Endothelial cell of umbilical vein (primary cell): ENCODE data around the gene KATNAL1. TPM values are rescaled to one million over a fixed set of nuclear protein-coding genes. Genes with fewer than 3 reads are reported as not detected.

Source experiments
- BruUV-seq: library from RNA; stranded (reverse); fragments of 400-500 nt; replicated peaks from 2 replicates; lab custom pipeline; 2021; lab: Mats Ljungman, UMichigan
- CTCF ChIA-PET: fragments of 300-600, 350-600 bp; sonication (Branson Sonifier 250); formaldehyde crosslinking; loops from one replicate; lab custom pipeline; 2021; ENCODE audit warnings: antibody characterized with exemption, inconsistent platforms; lab: Charles Lee
- POLR2A ChIA-PET: fragments of 300-600, 350-600 bp; sonication (Branson Sonifier 250); formaldehyde crosslinking; loops from one replicate; lab custom pipeline; 2021; ENCODE audit warnings: antibody characterized with exemption, inconsistent platforms; lab: Charles Lee
- DNase-seq: peaks from one replicate; pipeline ENCODE4 v3.0.0-alpha.2; 2011; ENCODE audit warnings: low read depth, low spot score
- FAIRE-seq: peaks from 2 replicates; lab custom pipeline; 2011; peaks lifted over from hg19 to GRCh38; lab: Jason Lieb, UNC
- H2AFZ ChIP-seq: 2 replicates; pipeline ENCODE4 v1.6.0; 2012; ENCODE audit warnings: low read depth, low read length, control low read depth, inconsistent platforms
- H3K27ac ChIP-seq: 2 replicates; pipeline ENCODE4 v1.5.1; 2011; ENCODE audit warnings: low read depth, mild to moderate bottlenecking, control low read depth, low read length, moderate library complexity; ENCODE audit not compliant: insufficient read depth
- H3K27me3 ChIP-seq, 2 experiments: 2 replicates each; pipeline versions ENCODE4 v1.6.0 to v1.6.1; 2011; ENCODE audit warnings: low read length in 2 of 2, mixed read lengths in 1 of 2; ENCODE audit not compliant: control insufficient read depth in 2 of 2, insufficient read depth in 2 of 2
- H3K36me3 ChIP-seq, 2 experiments: 2 replicates in 1 of 2; 3 replicates in 1 of 2; pipeline ENCODE4 v1.5.1; 2011; ENCODE audit warnings: low read length in 2 of 2, mild to moderate bottlenecking in 1 of 2, moderate library complexity in 1 of 2; ENCODE audit not compliant: control insufficient read depth in 2 of 2, insufficient read depth in 2 of 2; ENCODE audit errors: extremely low read depth in 1 of 2
- H3K4me1 ChIP-seq: 3 replicates; pipeline ENCODE4 v1.5.1; 2011; ENCODE audit warnings: mild to moderate bottlenecking, low read length; ENCODE audit not compliant: control insufficient read depth, insufficient read depth; ENCODE audit errors: extremely low read depth
- H3K4me2 ChIP-seq: 2 replicates; pipeline ENCODE4 v1.6.1; 2011; ENCODE audit warnings: low read length, control low read depth, mixed read lengths; ENCODE audit not compliant: insufficient read depth
- H3K4me3 ChIP-seq, 3 experiments: fragments of 200-600 bp in 1 of 3; sonication (generic), shearing (Covaris generic) in 1 of 3; replicated peaks in 1 of 3; 2 replicates each; pipeline ENCODE4 v1.5.1; 2011 to 2016; ENCODE audit warnings: control low read depth in 3 of 3, low read length in 3 of 3, mild to moderate bottlenecking in 2 of 3, inconsistent platforms in 1 of 3, low read depth in 1 of 3, moderate library complexity in 1 of 3; ENCODE audit not compliant: insufficient read depth in 1 of 3
- H3K79me2 ChIP-seq: 2 replicates; pipeline ENCODE4 v1.6.0; 2012; ENCODE audit warnings: low read length, inconsistent platforms; ENCODE audit not compliant: control insufficient read depth, insufficient read depth
- H3K9ac ChIP-seq: replicated peaks from 2 replicates; pipeline ENCODE3; 2011; ENCODE audit warnings: low read length, control low read depth; ENCODE audit not compliant: insufficient read depth; ENCODE audit errors: extremely low read depth
- H3K9me1 ChIP-seq: replicated peaks from 3 replicates; pipeline ENCODE4 v1.6.0; 2011; ENCODE audit warnings: mild to moderate bottlenecking, low read length; ENCODE audit not compliant: control insufficient read depth, insufficient read depth; ENCODE audit errors: extremely low read depth
- H3K9me3 ChIP-seq: replicated peaks from 2 replicates; pipeline ENCODE4 v1.5.1; 2012; ENCODE audit warnings: low read length, inconsistent platforms; ENCODE audit not compliant: control insufficient read depth, insufficient read depth
- H4K20me1 ChIP-seq: replicated peaks from 2 replicates; pipeline ENCODE3; 2011; ENCODE audit warnings: mild to moderate bottlenecking, low read length; ENCODE audit not compliant: control insufficient read depth, insufficient read depth; ENCODE audit errors: extremely low read depth
- CTCF ChIP-seq, 2 donors: IDR thresholded peaks; 1 replicate in 1 of 2; 2 replicates in 1 of 2; pipeline ENCODE4 v1.5.1; 2011; ENCODE audit warnings: low read length in 2 of 2, mild to moderate bottlenecking in 2 of 2, moderate library complexity in 2 of 2, control low read depth in 1 of 2, inconsistent platforms in 1 of 2, low read depth in 1 of 2; ENCODE audit not compliant: insufficient read depth in 1 of 2; ENCODE audit errors: extremely low read depth in 1 of 2
- EZH2 ChIP-seq: IDR thresholded peaks from 2 replicates; pipeline ENCODE4 v1.6.1; 2012; ENCODE audit warnings: borderline replicate concordance, low read depth, mild to moderate bottlenecking, moderate library complexity, low read length, inconsistent platforms; ENCODE audit not compliant: severe bottlenecking
- GATA2 ChIP-seq: IDR thresholded peaks from 2 replicates; pipeline ENCODE4 v1.7.0; 2011; ENCODE audit warnings: low read depth, mild to moderate bottlenecking, moderate library complexity, mixed read lengths, low read length; ENCODE audit not compliant: insufficient read length, insufficient read depth
- JUN ChIP-seq: IDR thresholded peaks from 2 replicates; pipeline ENCODE4 v1.6.1; 2011; ENCODE audit warnings: borderline replicate concordance, low read depth; ENCODE audit not compliant: insufficient read length, insufficient read depth
- MAX ChIP-seq: IDR thresholded peaks from 2 replicates; pipeline ENCODE4 v1.6.1; 2011; ENCODE audit not compliant: insufficient read depth, insufficient read length
- MYC ChIP-seq: IDR thresholded peaks from one replicate; pipeline ENCODE4 v1.6.1; 2011; ENCODE audit warnings: mild to moderate bottlenecking, low read depth, low read length
- POLR2AphosphoS5 ChIP-seq: IDR thresholded peaks from 2 replicates; pipeline ENCODE4 v1.6.1; 2012; ENCODE audit warnings: low read depth, mild to moderate bottlenecking, control low read depth, low read length, moderate library complexity; ENCODE audit not compliant: insufficient read depth
- dilution Hi-C: fragments of 300-500 bp; cut with MboI; formaldehyde crosslinking; loops from one replicate; pipeline ENCODE4 v1.15.0; 2019; ENCODE audit warnings: low sequenced_read_pairs; ENCODE audit not compliant: extremely low pct_ligation_motif_present
- intact Hi-C: fragments of 100-400 bp; cut with micrococcal nuclease; formaldehyde crosslinking; loops from one replicate; pipeline ENCODE4 v1.10.0; 2022
- polyA plus RNA-seq, 4 experiments: library from polyadenylated mRNA; depleted of rRNA in 3 of 4; stranded (reverse) in 3 of 4; unstranded in 1 of 4; fragments of >200 nt; gene quantifications; 2 replicates each; pipeline versions ENCODE4 v1.2.1 to v1.2.3, GENCODE V29; 2011 to 2012; ENCODE audit warnings: missing spikeins in 1 of 4
- total RNA-seq: library from RNA; stranded (reverse); gene quantifications from 2 replicates; pipeline ENCODE4 v1.2.3, GENCODE V29; 2021

Gene KATNAL1
- total and polyA plus RNA-seq, 2 donors (not counting 3 experiments of a cell fraction or from before 2014, with no cell fraction given) = 7.2 to 49.2 TPM

DNA sequence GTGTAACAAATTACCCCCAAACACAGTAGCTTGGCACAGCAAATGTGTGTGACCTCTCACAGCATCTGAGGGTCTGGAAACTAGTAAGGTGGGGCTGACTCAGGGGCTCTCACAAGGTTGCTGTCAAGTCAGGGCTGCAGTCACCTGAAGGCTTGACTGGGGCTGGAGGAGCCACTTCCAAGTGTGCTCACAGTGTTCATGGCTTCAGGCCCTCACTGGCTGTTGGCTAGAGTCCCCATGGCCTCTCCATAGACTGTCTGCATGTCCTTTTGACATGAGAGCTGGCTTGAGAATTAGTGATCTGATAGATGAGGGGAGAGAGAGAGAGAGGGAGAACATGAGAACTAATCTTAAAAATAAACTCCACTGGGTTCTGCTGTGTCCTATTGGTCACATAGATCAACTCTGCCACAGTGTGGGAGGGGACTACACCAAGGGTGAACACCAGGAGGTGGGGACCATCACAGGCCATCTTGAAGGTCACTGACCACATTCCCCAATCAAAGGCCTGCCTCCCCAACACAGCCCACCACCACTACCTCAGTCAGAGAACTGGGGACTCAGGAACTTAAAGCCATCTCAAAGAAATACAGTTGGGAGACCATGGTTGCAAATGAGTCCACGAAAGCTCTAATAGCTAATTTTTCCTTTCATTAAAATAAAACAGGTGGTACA lies 38.2 kb upstream of the KATNAL1 start:
- DNase-seq = no peak
- H3K4me2 ChIP-seq = no peak overlapping the region
- no peaks in the 10 kb centered on the region for H3K4me1 ChIP-seq
- no peak for FAIRE-seq
- ChIA-PET POLR2A (no interaction called here), CTCF (interaction anchor here (1.0 kb wide), 2 partner anchors 14 to 40 kb away, joined by 3 read pairs; no protein-coding TSS in a partner anchor)
- H3K36me3 ChIP-seq = no peaks in the 10 kb centered on the region
- H3K9ac ChIP-seq = no peak overlapping the region
- H3K4me3 ChIP-seq = no peak overlapping the region
- no peaks in the 10 kb centered on the region for H4K20me1 ChIP-seq
- H3K27me3 ChIP-seq = no peaks in the 10 kb centered on the region
- dilution Hi-C loops = loop anchor here (25.0 kb wide), 1 partner anchor 208 kb away; no protein-coding TSS in a partner anchor
- H3K79me2 ChIP-seq = no peaks in the 10 kb centered on the region
- no peak overlapping the region for H2AFZ ChIP-seq
- no peaks in the 10 kb centered on the region for H3K9me1 ChIP-seq
- BruUV-seq = no TSS peak
- no peak overlapping the region for H3K27ac ChIP-seq
- no peaks in the 10 kb centered on the region for H3K9me3 ChIP-seq
- TF ChIP-seq POLR2AphosphoS5 (no peak), JUN (no peak), CTCF (IDR thresholded peaks at IDR 0.05; ENCODE audit: extremely low read depth in 1 of 2, insufficient read depth in 1 of 2, low read depth in 1 of 2, low read length in 2 of 2) (no peak), MYC (no peak), GATA2 (no peak), EZH2 (no peak), MAX (no peak)
- intact Hi-C loops = no loop called here
